Measurements from ENCODE around the gene MRPL16.
A peak's percentile ranks its signal among the peaks of the same experiment; 100 is the strongest.
"Not testable (repeated sequence)": the region's sequence is repeated elsewhere in the genome, so short reads cannot be mapped to it uniquely, and the experiment has no call there.

Gene MRPL16

GRCh38 chr11:59807047-59807610 lies 3.4 kb downstream of the MRPL16 start:
- DNase-seq, result no peak

- DNase-seq, result no peak
Observed at GRCh38 chr11:59804061-59804460, 6.5 kb downstream of the MRPL16 start.

GRCh38 chr11:59802639-59803176 lies 7.9 kb downstream of the MRPL16 start:
- peak; percentile 71 for DNase-seq

- DNase-seq, result peak; percentile 63
Observed at GRCh38 chr11:59801981-59802638, 8.5 kb downstream of the MRPL16 start.

GRCh38 chr11:59801160-59801706 lies 9.3 kb downstream of the MRPL16 start:
- DNase-seq, result no peak

- no peak for DNase-seq
Observed at GRCh38 chr11:59800390-59801025, 10.1 kb downstream of the MRPL16 start.

- DNase-seq, result no peak
Observed at GRCh38 chr11:59794417-59794816, 16.2 kb downstream of the MRPL16 start.

- DNase-seq, result no peak
Observed at GRCh38 chr11:59792507-59792906, 18.1 kb downstream of the MRPL16 start.

- DNase-seq, result no peak
Observed at GRCh38 chr11:59791639-59792038, 18.9 kb downstream of the MRPL16 start.

GRCh38 chr11:59787816-59788215 lies 22.8 kb downstream of the MRPL16 start:
- DNase-seq, result no peak

GRCh38 chr11:59787255-59787588 lies 23.4 kb downstream of the MRPL16 start:
- DNase-seq, result no peak

GRCh38 chr11:59785818-59786217 lies 24.8 kb downstream of the MRPL16 start:
- no peak for DNase-seq

- DNase-seq, result not testable (repeated sequence)
Observed at GRCh38 chr11:59784441-59784840, 26.1 kb downstream of the MRPL16 start.

- no peak for DNase-seq
Observed at GRCh38 chr11:59783632-59784090, 26.9 kb downstream of the MRPL16 start.

- DNase-seq, result no peak
Observed at GRCh38 chr11:59782080-59782479, 28.5 kb downstream of the MRPL16 start.

- no peak for DNase-seq
Observed at GRCh38 chr11:59779487-59779886, 31.1 kb downstream of the MRPL16 start.

GRCh38 chr11:59778122-59778521 lies 32.5 kb downstream of the MRPL16 start:
- no peak for DNase-seq

GRCh38 chr11:59777104-59777503 lies 33.5 kb downstream of the MRPL16 start:
- no peak for DNase-seq

GRCh38 chr11:59776210-59777066 lies 34.1 kb downstream of the MRPL16 start:
- DNase-seq, result no peak

- no peak for DNase-seq
Observed at GRCh38 chr11:59773083-59773440, 37.5 kb downstream of the MRPL16 start.

- DNase-seq, result no peak
Observed at GRCh38 chr11:59771605-59772004, 39.0 kb downstream of the MRPL16 start.

- no peak for DNase-seq
Observed at GRCh38 chr11:59770869-59771268, 39.7 kb downstream of the MRPL16 start.

- DNase-seq, result no peak
Observed at GRCh38 chr11:59770319-59770718, 40.3 kb downstream of the MRPL16 start.
